Osteoblast (primary cell): ENCODE measurements around the gene HHEX. TPM values are rescaled to one million over a fixed set of nuclear protein-coding genes. Genes with fewer than 3 reads are reported as not detected.
"Not testable (repeated sequence)": the region's sequence is repeated elsewhere in the genome, so short reads cannot be mapped to it uniquely, and the experiment has no call there.

ENCODE experiments used
- DNase-seq: peaks from one replicate; pipeline ENCODE4 v3.0.0; 2011; ENCODE audit warnings: low spot score, mixed read lengths; ENCODE audit not compliant: insufficient read length; ENCODE audit errors: missing footprints
- H2AFZ ChIP-seq: 2 replicates; pipeline ENCODE4 v1.6.0; 2011; ENCODE audit warnings: mild to moderate bottlenecking, low read length
- H3K27ac ChIP-seq: 2 replicates; pipeline ENCODE4 v1.5.1; 2011; ENCODE audit warnings: mild to moderate bottlenecking, low read depth, low read length, moderate library complexity
- H3K27me3 ChIP-seq: 2 replicates; pipeline ENCODE4 v1.6.0; 2012; ENCODE audit warnings: mild to moderate bottlenecking, control low read depth, inconsistent platforms, low read length, moderate library complexity; ENCODE audit not compliant: insufficient read depth
- H3K36me3 ChIP-seq: 2 replicates; pipeline ENCODE4 v1.5.1; 2011; ENCODE audit warnings: mild to moderate bottlenecking, low read length, control low read depth, moderate library complexity; ENCODE audit not compliant: insufficient read depth
- H3K4me1 ChIP-seq: 2 replicates; pipeline ENCODE4 v1.5.1; 2011; ENCODE audit warnings: mild to moderate bottlenecking, low read length, control low read depth, moderate library complexity; ENCODE audit not compliant: insufficient read depth
- H3K4me2 ChIP-seq: 2 replicates; pipeline ENCODE4 v1.6.0; 2011; ENCODE audit warnings: mild to moderate bottlenecking, low read length; ENCODE audit not compliant: insufficient read depth
- H3K4me3 ChIP-seq: fragments of 200-600 bp; sonication (generic); 3 replicates; pipeline ENCODE4 v1.5.1; 2012; ENCODE audit warnings: mild to moderate bottlenecking, low read length, inconsistent platforms; ENCODE audit not compliant: insufficient read depth
- H3K79me2 ChIP-seq: 2 replicates; pipeline ENCODE4 v1.6.0; 2012; ENCODE audit warnings: mild to moderate bottlenecking, low read length, control low read depth, inconsistent platforms; ENCODE audit not compliant: insufficient read depth
- H3K9me3 ChIP-seq: 2 replicates; pipeline ENCODE4 v1.5.1; 2011; ENCODE audit warnings: low read depth, low read length, control low read depth
- H4K20me1 ChIP-seq: 2 replicates; pipeline ENCODE4 v1.6.0; 2012; ENCODE audit warnings: mild to moderate bottlenecking, low read length, control low read depth; ENCODE audit not compliant: insufficient read depth
- CTCF ChIP-seq: IDR thresholded peaks from 2 replicates; pipeline ENCODE4 v1.5.1; 2011; ENCODE audit warnings: mild to moderate bottlenecking, low read depth, low read length, moderate library complexity; ENCODE audit errors: extremely low read depth
- small RNA-seq: library from RNA; depleted of rRNA; stranded (forward); fragments of <200 nt; gene quantifications from one replicate; pipeline ENCODE3, GENCODE V24; 2012
- total RNA-seq: library from RNA; depleted of rRNA; stranded (reverse); fragments of >200 nt; gene quantifications from 2 replicates; pipeline ENCODE4 v1.2.3, GENCODE V29; 2012

Gene HHEX
- total RNA-seq, 1 donor: 0.36 TPM

GRCh38 chr10:92740762-92741161 lies 51.0 kb downstream of the HHEX start:
- peak; percentile 92 for DNase-seq
- H3K27ac ChIP-seq: no peak overlapping the region
- H3K4me2 ChIP-seq: no peak overlapping the region
- no peaks in the 10 kb centered on the region for H3K36me3 ChIP-seq
- no peak overlapping the region for H2AFZ ChIP-seq
- no peaks in the 10 kb centered on the region for H3K4me1 ChIP-seq
- TF ChIP-seq CTCF: no peak
- H3K27me3 ChIP-seq: no peaks in the 10 kb centered on the region
- H3K4me3 ChIP-seq: no peak overlapping the region
- no peaks in the 10 kb centered on the region for H3K79me2 ChIP-seq
- no peaks in the 10 kb centered on the region for H3K9me3 ChIP-seq
- no peaks in the 10 kb centered on the region for H4K20me1 ChIP-seq

GRCh38 chr10:92741741-92742140 lies 52.0 kb downstream of the HHEX start:
- not testable (repeated sequence) for H3K9me3 ChIP-seq, DNase-seq, H2AFZ ChIP-seq, H3K4me1 ChIP-seq, H3K79me2 ChIP-seq, H3K4me2 ChIP-seq, H3K4me3 ChIP-seq, H4K20me1 ChIP-seq, H3K27me3 ChIP-seq, H3K27ac ChIP-seq, H3K36me3 ChIP-seq

- no peak for TF ChIP-seq CTCF
- no peaks in the 10 kb centered on the region for H3K9me3 ChIP-seq
- no peak overlapping the region for H2AFZ ChIP-seq
- no peak for DNase-seq
- no peak overlapping the region for H3K4me2 ChIP-seq
- H4K20me1 ChIP-seq: no peaks in the 10 kb centered on the region
- H3K4me1 ChIP-seq: no peaks in the 10 kb centered on the region
- no peak overlapping the region for H3K4me3 ChIP-seq
- no peaks in the 10 kb centered on the region for H3K27me3 ChIP-seq
- no peak overlapping the region for H3K27ac ChIP-seq
- no peaks in the 10 kb centered on the region for H3K36me3 ChIP-seq
- H3K79me2 ChIP-seq: no peaks in the 10 kb centered on the region
Observed at GRCh38 chr10:92742331-92743228, 52.8 kb downstream of the HHEX start.

Small RNA genes lying within 50 kb of the gene (small RNA-seq; reads per million reads assigned to genes)
- gene RF00019 (not detected), gene RN7SL644P (not detected)

Other genes starting within 250 kb of the HHEX start
- 36.9 and 42.4 TPM in 2 replicates for gene IDE, start 115.9 kb upstream of the HHEX start, total RNA-seq
- 4.0 and 5.3 TPM in 2 replicates for gene KIF11, start 96.8 kb upstream of the HHEX start, total RNA-seq
- gene EXOC6, start 158.6 kb downstream of the HHEX start, total RNA-seq: 5.0 and 8.7 TPM in 2 replicates